Progenitor cell of endocrine pancreas (in vitro differentiated cells): ENCODE data around the gene LEMD2. TPM values are rescaled to one million over a fixed set of nuclear protein-coding genes. Genes with fewer than 3 reads are reported as not detected.

ENCODE experiments used
- DNase-seq: peaks from one replicate; pipeline ENCODE4 v3.0.0; 2021; ENCODE audit warnings: low spot score; ENCODE audit not compliant: unreplicated experiment
- H3K27ac Mint-ChIP-seq: 2 replicates; pipeline ENCODE4 v1.8.0; 2021; ENCODE audit warnings: mild to moderate bottlenecking, moderate library complexity, mixed read lengths
- H3K27me3 Mint-ChIP-seq: 2 replicates; pipeline ENCODE4 v1.8.0; 2021; ENCODE audit warnings: mixed read lengths
- H3K36me3 Mint-ChIP-seq: 2 replicates; pipeline ENCODE4 v1.8.0; 2022; ENCODE audit warnings: mixed read lengths; ENCODE audit not compliant: insufficient read depth
- H3K4me1 Mint-ChIP-seq: 2 replicates; pipeline ENCODE4 v1.8.0; 2021; ENCODE audit warnings: low read depth, mixed read lengths
- H3K4me3 Mint-ChIP-seq: 2 replicates; pipeline ENCODE4 v1.8.0; 2021; ENCODE audit warnings: low read depth, mild to moderate bottlenecking, moderate library complexity, mixed read lengths
- H3K9me3 Mint-ChIP-seq: 2 replicates; pipeline ENCODE4 v1.8.0; 2021; ENCODE audit warnings: low read depth, mixed read lengths
- total RNA-seq: library from RNA; stranded (reverse); gene quantifications from 2 replicates; pipeline ENCODE4 v1.2.1, GENCODE V29; 2021
- TF ChIP-seq, protein P1 (sequence below): fragments of 200-600 bp; sonication (generic); IDR thresholded peaks from one replicate; pipeline ENCODE4 v1.5.0; 2021; ENCODE audit warnings: antibody characterized with exemption, mild to moderate bottlenecking; ENCODE audit not compliant: unreplicated experiment

The LEMD2 gene
- total RNA-seq, 1 donor from 2014 or later, result 69.9 TPM

DNA sequence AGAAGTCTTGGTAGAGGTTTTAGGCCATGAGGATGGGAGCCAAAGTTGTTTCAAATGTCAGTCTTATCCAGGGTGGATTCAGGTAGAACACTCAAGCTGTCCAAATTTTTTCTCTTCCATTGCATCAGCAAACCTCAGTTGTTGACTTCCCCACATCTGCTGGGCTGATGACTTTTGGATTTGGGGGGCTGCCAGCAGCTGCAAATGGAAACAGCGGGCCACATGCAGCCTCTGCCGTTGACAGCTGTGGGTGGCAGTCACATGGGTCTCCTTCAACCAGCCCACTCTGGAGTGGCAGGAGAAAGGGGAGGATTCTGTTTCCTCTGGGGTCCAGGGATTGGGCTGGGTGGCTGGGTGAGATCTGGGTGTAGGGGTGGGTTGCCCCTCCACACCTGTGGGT, 20.7 kb upstream of the LEMD2 start:
- no peaks in the 10 kb centered on the region for H3K9me3 Mint-ChIP-seq
- H3K4me1 Mint-ChIP-seq, result no peaks in the 10 kb centered on the region
- no peaks in the 10 kb centered on the region for H3K36me3 Mint-ChIP-seq
- peaks cover 62% of the 10 kb centered on the region for H3K27me3 Mint-ChIP-seq
- H3K27ac Mint-ChIP-seq, result no peak overlapping the region
- TF ChIP-seq, protein P1, sequence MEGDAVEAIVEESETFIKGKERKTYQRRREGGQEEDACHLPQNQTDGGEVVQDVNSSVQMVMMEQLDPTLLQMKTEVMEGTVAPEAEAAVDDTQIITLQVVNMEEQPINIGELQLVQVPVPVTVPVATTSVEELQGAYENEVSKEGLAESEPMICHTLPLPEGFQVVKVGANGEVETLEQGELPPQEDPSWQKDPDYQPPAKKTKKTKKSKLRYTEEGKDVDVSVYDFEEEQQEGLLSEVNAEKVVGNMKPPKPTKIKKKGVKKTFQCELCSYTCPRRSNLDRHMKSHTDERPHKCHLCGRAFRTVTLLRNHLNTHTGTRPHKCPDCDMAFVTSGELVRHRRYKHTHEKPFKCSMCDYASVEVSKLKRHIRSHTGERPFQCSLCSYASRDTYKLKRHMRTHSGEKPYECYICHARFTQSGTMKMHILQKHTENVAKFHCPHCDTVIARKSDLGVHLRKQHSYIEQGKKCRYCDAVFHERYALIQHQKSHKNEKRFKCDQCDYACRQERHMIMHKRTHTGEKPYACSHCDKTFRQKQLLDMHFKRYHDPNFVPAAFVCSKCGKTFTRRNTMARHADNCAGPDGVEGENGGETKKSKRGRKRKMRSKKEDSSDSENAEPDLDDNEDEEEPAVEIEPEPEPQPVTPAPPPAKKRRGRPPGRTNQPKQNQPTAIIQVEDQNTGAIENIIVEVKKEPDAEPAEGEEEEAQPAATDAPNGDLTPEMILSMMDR, result no peak
- DNase-seq, result no peak
- H3K4me3 Mint-ChIP-seq, result no peak overlapping the region

DNA sequence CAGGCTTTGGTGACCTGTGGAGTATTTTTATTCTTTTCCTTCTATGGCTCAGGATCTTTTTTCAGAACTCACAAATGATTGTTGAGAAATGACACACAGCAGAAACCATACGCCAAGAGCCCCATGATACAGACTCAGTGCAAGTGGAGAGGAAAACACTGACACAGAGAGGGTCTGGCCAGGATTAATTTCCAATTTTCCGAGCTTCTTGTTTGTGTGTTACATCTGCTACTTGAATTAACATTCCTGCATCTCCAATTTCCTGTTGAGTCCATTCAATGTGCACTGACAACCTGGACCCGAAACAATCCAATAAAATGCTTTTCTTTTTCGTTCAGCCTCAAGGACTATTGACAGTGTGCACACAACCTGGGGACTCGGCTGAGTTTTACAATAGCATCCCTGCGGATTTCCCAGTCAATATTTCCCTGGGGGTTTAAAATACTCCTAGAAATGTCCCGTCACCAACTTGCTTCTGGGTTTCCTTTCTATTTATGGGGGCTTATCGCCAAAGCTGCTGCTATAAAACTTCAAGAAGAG, 19.8 kb upstream of the LEMD2 start:
- Mint-ChIP-seq H3K9me3 (no peaks in the 10 kb centered on the region), H3K4me3 (no peak overlapping the region), H3K27ac (no peak overlapping the region), H3K27me3 (peaks cover 63% of the 10 kb centered on the region), H3K36me3 (no peaks in the 10 kb centered on the region), H3K4me1 (peaks cover 2% of the 10 kb centered on the region)
- DNase-seq, result no peak
- TF ChIP-seq, protein P1, result no peak

DNA sequence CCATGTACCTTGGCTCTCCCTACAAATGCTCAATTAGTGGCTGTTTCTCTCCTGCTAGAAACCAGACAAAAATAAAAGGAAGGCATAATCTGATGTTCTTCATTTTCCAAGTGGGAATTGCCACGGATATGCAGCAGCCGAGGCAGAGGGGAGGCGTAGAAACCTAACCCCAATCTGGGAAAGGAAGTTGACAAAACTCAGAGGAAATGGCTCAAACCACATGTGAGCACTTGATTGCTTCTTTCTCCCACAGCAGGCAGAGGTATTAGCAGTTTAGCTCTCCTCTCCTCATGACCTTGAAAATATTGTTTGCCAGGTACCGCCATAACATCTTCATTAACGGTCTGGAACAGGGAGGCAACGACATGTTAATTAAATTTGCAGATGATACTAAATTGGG, 18.7 kb upstream of the LEMD2 start:
- Mint-ChIP-seq H3K36me3 (no peaks in the 10 kb centered on the region), H3K27ac (no peak overlapping the region), H3K4me1 (peaks cover 2% of the 10 kb centered on the region), H3K27me3 (peaks cover 58% of the 10 kb centered on the region), H3K9me3 (no peaks in the 10 kb centered on the region), H3K4me3 (no peak overlapping the region)
- DNase-seq, result no peak
- TF ChIP-seq, protein P1, result no peak

DNA sequence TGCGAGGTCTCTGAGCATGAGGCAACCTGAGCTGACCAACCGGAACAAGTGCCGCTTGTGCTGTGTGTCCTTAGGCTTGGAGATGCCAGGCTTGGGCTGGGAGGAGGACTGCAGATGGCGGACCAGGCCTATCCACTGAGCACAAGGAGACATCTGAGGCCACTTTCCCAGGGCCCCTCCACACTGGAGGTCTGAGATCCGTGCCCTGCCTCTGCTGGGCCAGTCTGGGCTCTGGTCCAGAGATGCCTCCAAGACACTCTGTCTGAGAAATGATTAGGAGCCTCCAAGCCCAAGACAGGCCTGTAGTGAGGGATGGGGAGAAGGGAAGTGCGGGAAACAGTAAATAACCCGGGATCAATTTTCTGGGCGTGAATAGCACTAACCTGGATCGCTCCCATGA, 17.9 kb upstream of the LEMD2 start:
- no peaks in the 10 kb centered on the region for H3K9me3 Mint-ChIP-seq
- peaks cover 2% of the 10 kb centered on the region for H3K4me1 Mint-ChIP-seq
- no peak for DNase-seq
- H3K4me3 Mint-ChIP-seq, result no peak overlapping the region
- H3K27ac Mint-ChIP-seq, result no peak overlapping the region
- H3K27me3 Mint-ChIP-seq, result peaks cover 56% of the 10 kb centered on the region
- TF ChIP-seq, protein P1, result no peak
- H3K36me3 Mint-ChIP-seq, result no peaks in the 10 kb centered on the region

DNA sequence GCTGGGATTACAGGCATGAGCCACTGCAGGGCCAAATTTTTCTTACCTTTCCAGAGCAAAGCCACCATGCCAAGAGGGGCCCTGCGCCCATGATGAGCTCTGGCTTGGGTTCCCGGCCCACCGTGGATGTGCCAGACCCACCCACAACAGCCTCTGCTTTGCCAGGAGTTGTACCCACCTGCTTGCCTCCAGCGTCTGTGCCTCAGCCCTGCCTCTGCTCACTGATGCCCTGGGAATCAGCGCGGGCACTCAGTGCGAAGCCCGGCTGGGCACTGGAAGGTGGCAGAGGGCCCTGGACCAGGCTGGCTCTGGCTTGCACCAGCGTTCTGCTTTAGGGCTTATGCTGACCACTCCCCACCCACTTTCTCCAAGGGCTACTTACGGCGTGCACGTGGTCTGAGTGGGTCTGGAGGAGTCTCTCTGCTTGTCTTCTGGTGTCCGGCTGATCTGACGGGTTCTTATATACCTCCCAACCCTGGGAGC, 14.7 kb upstream of the LEMD2 start, which contains the start of gene MLN:
Gene MLN, minus strand, starts transcription at position 433 of the 483 bp plus-strand sequence. CDS start 2,840 bp downstream, outside the sequence.
- TF ChIP-seq, protein P1, result no peak
- Mint-ChIP-seq H3K27me3 (peaks cover 50% of the 10 kb centered on the region), H3K4me3 (no peak within 1 kb of the TSS), H3K9me3 (no peaks in the 10 kb centered on the region), H3K36me3 (no peaks in the 10 kb centered on the region), H3K27ac (no peak within 1 kb of the TSS), H3K4me1 (peaks cover 2% of the 10 kb centered on the region)
- no peak for DNase-seq
